Measurements from ENCODE around the gene PTPRN2. TPM values are rescaled to one million over a fixed set of nuclear protein-coding genes. Genes with fewer than 3 reads are reported as not detected.
"Not testable (repeated sequence)": the region's sequence is repeated elsewhere in the genome, so short reads cannot be mapped to it uniquely, and the experiment has no call there.

Gene PTPRN2
- polyA plus RNA-seq, 1 donor = 1.7 TPM

DNA sequence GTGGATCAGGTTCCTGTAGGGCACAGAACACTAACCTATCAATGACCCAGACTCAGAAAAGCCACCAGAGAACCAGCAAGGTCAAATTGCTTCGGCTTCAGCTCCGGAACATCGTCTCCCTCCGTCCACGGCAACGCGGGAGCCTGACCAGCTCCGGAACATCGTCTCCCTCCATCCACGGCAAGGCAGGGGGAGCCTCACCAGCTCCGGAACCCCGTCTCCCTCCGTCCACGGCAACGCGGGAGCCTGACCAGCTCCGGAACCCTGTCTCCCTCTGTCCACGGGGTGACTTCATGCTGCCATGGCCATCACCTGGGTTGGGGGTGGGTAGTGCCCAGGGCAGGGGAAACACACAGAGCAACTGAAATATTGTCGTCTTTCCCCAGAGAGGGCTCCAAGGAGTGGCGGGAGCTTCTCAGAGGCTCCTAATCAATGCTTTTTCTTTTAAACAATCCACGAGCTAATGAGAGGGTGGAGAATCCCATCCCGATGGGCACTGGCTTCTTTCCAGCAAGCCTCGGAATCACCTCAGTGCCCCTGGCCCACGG is 847.3 kb downstream of the PTPRN2 start:
- no peak for DNase-seq (ENCODE audit: low read depth)

DNA sequence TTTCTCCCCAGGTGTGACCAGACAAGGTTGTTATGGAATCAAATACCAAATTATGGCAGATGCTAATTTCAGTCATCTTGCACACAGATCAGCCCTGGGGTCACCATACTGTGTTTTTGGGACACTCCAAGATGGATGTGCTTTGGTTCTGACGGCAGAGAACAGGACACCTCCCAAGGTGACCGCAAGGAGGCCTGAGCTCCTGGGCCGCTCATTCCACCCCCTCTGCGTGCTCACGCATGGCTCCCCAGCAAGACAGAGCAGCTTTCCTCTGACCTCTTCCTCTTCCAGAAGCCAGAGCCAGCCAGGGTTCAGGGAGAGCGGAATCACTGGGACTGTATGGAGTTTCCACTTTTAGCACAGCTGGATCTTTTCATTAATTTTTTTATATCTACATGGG is 848.0 kb downstream of the PTPRN2 start:
- DNase-seq (ENCODE audit: low read depth) = no peak

DNA sequence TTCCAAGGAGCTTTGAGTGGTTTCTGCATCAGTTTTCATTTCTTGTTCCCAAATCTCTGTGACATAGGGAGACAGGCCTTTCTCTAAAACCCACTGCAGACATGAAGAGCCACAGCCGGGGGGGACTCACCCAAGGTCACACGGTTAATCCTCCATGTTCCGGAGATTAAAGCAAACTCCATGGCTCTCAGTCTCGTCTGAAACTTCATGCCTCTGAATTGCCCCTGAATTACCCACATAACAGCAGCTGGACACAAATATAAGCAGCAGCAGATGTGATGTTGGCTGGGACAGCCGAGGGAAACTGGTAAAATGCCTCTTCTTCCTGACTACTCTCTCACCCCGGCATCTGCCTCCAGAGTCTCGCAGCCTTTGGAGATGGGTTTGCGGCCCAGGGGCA is 848.6 kb downstream of the PTPRN2 start:
- DNase-seq (ENCODE audit: low read depth) = peak; percentile 1

DNA sequence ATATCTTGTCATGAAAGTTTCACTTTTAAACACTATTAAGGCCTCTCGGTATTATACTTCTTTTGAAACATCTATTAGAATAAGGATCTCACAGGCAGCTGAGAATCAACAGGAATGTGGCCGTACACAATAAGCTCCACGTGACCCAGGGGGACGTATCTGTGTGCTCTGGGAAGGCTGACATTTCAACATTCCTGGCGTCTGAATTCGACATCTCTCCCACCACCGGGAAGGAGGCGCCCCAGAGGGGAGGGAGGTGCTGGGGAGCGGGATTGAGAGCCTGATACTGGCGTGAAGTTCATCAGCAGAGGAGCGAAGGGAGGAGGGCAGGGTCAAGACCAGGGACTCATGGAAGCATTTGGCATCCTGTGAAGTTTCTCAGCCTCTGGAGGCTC is 849.6 kb downstream of the PTPRN2 start:
- peak; percentile 2 for DNase-seq (ENCODE audit: low read depth)

GRCh38 chr7:157737151-157738065 is 850.2 kb downstream of the PTPRN2 start:
- DNase-seq (ENCODE audit: low read depth) = no peak

DNA sequence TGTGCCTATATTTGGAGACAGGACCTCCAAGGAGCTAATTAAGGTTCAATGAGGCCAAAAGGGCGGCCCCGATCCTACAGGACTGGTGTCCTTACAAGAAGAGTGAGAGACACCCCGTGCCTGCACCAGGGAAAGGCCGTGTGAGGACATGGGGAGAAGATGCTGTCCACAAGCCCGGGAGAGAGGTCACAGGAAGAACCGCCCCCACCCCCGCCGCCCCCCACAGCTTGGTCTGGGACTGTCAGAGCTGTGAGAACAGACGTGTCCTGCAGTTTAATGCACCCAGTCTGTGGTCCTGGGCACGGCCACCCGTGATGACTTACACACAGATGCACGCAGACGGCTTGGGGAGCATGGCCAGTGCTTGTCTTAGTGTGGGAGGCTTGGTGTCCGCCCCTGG is 851.3 kb downstream of the PTPRN2 start:
- DNase-seq (ENCODE audit: low read depth) = no peak

GRCh38 chr7:157735826-157736225 is 851.8 kb downstream of the PTPRN2 start:
- no peak for DNase-seq (ENCODE audit: low read depth)

- no peak for DNase-seq (ENCODE audit: low read depth)
Observed at GRCh38 chr7:157734676-157735640, 852.7 kb downstream of the PTPRN2 start.

DNA sequence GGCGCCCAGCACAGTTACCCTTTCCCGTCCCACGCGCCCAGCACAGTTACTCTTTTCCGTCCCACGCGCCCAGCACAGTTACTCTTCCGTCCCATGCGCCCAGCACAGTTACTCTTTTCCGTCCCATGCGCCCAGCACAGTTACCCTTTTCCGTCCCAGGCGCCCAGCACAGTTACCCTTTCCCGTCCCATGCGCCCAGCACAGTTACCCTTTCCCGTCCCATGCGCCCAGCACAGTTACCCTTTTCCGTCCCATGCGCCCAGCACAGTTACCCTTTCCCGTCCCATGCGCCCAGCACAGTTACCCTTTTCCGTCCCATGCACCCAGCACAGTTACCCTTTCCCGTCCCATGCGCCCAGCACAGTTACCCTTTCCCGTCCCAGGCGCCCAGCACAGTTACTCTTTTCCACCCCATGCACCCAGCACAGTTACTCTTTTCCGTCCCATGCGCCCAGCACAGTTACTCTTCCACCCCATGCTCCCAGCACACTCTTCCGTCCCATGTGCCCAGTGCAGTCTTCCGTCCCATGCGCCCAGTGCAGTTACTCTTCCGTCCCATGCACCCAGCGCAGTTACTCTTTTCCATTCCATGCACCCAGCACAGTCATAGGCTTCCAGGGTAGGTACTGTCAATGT is 853.7 kb downstream of the PTPRN2 start:
- not testable (repeated sequence) for DNase-seq (ENCODE audit: low read depth)

DNA sequence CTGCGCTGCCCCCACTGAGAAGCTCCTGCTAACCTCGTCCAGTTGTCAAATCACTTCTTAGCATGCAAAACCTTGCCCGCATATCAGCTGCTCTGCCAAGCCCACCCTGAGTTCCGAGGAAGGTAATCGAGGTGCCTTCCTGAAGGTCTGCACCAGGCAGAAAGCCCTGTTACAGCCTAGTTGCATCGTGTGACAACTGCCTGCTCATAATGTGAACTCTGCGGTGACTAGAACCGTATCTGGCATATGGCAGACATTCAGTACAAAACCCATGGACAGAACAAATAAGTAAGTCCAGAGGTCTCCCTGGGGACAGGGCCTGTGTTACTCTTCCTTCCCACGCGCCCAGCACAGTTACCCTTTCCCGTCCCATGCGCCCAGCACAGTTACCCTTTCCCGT is 856.5 kb downstream of the PTPRN2 start:
- DNase-seq (ENCODE audit: low read depth) = no peak

DNA sequence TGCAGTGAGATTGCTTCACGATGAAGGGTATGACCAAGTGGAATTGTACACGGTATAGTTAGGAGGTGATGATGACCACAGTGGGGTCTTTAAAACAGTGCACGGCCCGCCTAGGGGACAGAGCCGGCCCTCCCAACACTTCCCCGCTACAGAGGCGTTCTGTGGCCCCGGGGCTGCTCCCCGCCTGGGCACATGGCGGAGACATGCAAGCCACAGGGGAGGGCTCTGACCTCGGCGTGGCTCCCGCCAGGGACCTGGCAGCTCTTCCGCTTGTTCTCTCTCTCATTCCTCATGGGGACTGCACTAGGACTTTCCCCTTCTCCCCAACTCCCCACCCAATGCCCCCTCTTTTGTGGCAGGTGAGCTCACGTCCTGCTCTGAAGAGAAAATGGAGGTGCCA is 857.0 kb downstream of the PTPRN2 start:
- no peak for DNase-seq (ENCODE audit: low read depth)

DNA sequence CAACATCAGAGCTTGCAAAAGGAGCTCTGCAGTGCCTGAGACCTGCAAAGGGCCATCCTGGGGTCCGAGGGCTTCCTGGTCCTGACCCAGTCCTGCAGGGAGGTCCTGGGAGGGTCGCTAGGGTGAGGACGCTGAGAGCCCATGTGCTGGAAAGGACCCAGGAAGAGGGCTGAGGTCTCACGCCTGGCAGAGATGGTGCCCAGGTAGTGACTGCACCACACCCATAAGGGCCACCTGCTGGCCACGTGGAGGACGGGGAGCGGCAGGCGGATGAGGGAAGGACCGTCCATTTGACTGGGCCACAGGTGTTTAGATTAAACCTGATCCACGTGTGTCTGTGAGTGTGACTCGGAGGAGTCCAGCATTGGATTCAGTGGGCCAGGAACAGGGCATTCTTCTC is 858.1 kb downstream of the PTPRN2 start:
- no peak for DNase-seq (ENCODE audit: low read depth)

- no peak for DNase-seq (ENCODE audit: low read depth)
Observed at GRCh38 chr7:157727964-157728615, 859.5 kb downstream of the PTPRN2 start.

GRCh38 chr7:157726764-157727163 is 860.9 kb downstream of the PTPRN2 start:
- DNase-seq (ENCODE audit: low read depth) = no peak

- DNase-seq (ENCODE audit: low read depth) = not testable (repeated sequence)
Observed at GRCh38 chr7:157725312-157725711, 862.3 kb downstream of the PTPRN2 start.

GRCh38 chr7:157723205-157723604 is 864.4 kb downstream of the PTPRN2 start:
- DNase-seq (ENCODE audit: low read depth) = no peak

DNA sequence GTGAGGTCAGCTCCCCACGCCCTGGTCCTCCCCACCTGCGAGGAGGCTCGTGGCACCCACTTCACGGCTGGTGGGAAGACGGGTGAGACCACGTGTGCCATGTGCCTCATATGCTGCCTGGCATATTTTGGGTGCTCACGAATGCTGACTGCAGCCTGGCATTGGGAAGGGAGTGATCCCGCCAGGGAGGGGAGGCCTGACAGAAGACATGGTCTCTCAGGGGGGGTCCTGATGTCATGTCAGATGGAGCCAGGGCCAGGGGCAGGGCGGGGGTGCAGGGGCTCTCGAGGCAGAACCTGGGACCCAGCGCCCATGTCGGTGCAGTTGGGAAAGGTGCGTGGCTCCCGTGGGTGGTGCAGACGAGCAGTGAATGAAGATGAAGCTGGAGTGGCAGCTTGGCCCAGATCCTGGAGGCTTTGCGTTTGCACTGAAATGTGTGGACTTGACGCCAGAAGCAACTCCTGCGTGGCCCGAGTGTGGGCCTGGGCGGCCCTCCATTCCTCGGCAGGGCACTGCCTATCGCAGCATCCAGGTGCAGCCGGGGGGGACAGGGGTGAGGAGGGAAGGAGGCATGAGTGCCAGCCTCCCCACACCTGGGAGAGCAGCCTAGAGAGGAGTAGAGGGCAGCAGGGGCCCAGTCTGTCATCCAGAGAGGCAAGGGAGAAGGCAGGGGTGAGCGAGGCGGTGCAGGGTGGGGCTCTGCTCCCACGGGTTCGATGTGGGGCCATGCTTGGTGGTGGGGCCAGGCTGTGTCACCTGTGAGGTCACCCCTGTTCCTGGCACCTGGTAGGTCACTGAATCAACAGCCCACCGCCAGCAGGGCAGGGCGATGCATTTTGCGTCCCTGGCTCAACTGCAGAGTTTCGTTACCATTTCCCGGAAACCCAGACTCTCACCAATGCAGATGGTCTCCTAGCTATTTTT is 865.2 kb downstream of the PTPRN2 start:
- DNase-seq (ENCODE audit: low read depth) = no peak

DNA sequence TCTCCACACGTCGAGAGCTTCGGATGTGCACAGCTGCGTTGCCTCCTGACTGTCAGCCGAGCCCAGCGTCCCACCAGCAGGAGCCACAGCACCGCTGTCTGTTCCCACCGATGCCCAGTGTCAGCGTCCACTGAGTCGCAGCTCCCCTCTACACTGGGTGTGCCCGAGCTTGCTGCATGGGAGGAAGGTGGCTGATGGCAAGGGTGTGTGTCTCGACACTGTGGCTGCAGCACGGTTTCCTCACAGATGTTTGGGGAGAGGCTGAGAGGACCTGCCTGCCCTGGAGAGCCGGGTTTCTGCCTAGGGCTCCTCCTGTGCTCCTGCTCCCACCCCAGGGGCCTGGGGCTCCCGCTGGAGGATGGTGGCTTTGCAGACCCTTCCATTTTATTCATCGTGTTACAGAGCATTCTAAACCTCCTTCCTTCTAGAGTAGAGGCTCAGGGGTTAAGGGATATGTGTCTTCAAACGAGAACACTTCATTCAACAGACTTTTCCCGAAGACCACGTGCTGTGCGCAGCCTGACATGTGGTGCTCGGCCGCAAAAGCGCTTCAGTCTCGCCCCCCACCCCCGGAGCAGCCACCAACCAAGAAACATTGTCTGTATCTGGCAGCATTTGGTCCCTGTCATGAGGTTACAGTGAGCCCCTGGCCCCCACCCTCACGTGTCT is 866.0 kb downstream of the PTPRN2 start:
- DNase-seq (ENCODE audit: low read depth) = no peak
